GM19395 (cell line): Measurements from ENCODE around the gene FTH1.

ENCODE experiments used
- ATAC-seq: cut with Tn5 transposase; IDR thresholded peaks from one replicate; pipeline ENCODE4 v1.9.1; 2021; ENCODE audit warnings: mild to moderate bottlenecking, moderate library complexity; ENCODE audit not compliant: unreplicated experiment

FTH1 gene

GRCh38 chr11:61949169-61950034 lies 18.0 kb downstream of the FTH1 start:
- ATAC-seq: no peak

- no peak for ATAC-seq
These were observed 18.9 kb downstream of the FTH1 start for GRCh38 chr11:61948505-61948904.

- no peak for ATAC-seq
These were observed 19.8 kb downstream of the FTH1 start for GRCh38 chr11:61947486-61948210.

- ATAC-seq: no peak
These were observed 20.5 kb downstream of the FTH1 start for GRCh38 chr11:61946894-61947293.

- ATAC-seq: no peak
These were observed 22.2 kb downstream of the FTH1 start for GRCh38 chr11:61945191-61945590.

- ATAC-seq: no peak
These were observed 27.0 kb downstream of the FTH1 start for GRCh38 chr11:61940466-61940865.

GRCh38 chr11:61935861-61936260 lies 31.6 kb downstream of the FTH1 start:
- no peak for ATAC-seq

GRCh38 chr11:61930933-61931332 lies 36.5 kb downstream of the FTH1 start:
- ATAC-seq: no peak

GRCh38 chr11:61928606-61929005 lies 38.8 kb downstream of the FTH1 start:
- ATAC-seq: no peak

GRCh38 chr11:61927501-61927900 lies 39.9 kb downstream of the FTH1 start:
- ATAC-seq: no peak

- no peak for ATAC-seq
These were observed 41.2 kb downstream of the FTH1 start for GRCh38 chr11:61926235-61926634.

GRCh38 chr11:61925736-61926135 lies 41.7 kb downstream of the FTH1 start:
- no peak for ATAC-seq

- no peak for ATAC-seq
These were observed 43.4 kb downstream of the FTH1 start for GRCh38 chr11:61924064-61924455.

GRCh38 chr11:61923166-61924063 lies 44.0 kb downstream of the FTH1 start:
- no peak for ATAC-seq

- no peak for ATAC-seq
These were observed 44.9 kb downstream of the FTH1 start for GRCh38 chr11:61922539-61922938.

GRCh38 chr11:61921446-61921845 lies 46.0 kb downstream of the FTH1 start:
- ATAC-seq: no peak

- ATAC-seq: no peak
These were observed 47.5 kb downstream of the FTH1 start for GRCh38 chr11:61919705-61920631.

GRCh38 chr11:61918938-61919704 lies 48.3 kb downstream of the FTH1 start:
- no peak for ATAC-seq

GRCh38 chr11:61918251-61918937 lies 49.0 kb downstream of the FTH1 start:
- ATAC-seq: no peak
